Astrocyte (in vitro differentiated cells and primary cell): ENCODE results near the gene SNCB. TPM values are rescaled to one million over a fixed set of nuclear protein-coding genes. Genes with fewer than 3 reads are reported as not detected.

Source experiments
- DNase-seq: peaks from one replicate; pipeline ENCODE4 v3.0.0-alpha.2; 2010; ENCODE audit warnings: low read depth
- FAIRE-seq: peaks from 2 replicates; lab custom pipeline; 2011; peaks lifted over from hg19 to GRCh38; lab: Jason Lieb, UNC
- H2AFZ ChIP-seq: 2 replicates; pipeline ENCODE4 v1.6.0; 2012; ENCODE audit warnings: low read depth, low read length, inconsistent platforms
- H3K27ac ChIP-seq: 2 replicates; pipeline ENCODE4 v1.5.1; 2011; ENCODE audit warnings: low read depth, low read length, inconsistent platforms
- H3K27me3 ChIP-seq: 2 replicates; pipeline ENCODE4 v1.6.0; 2011; ENCODE audit warnings: low read length, inconsistent platforms; ENCODE audit not compliant: insufficient read depth
- H3K36me3 ChIP-seq: 2 replicates; pipeline ENCODE4 v1.5.1; 2011; ENCODE audit warnings: low read length, inconsistent platforms; ENCODE audit not compliant: insufficient read depth
- H3K4me1 ChIP-seq: 2 replicates; pipeline ENCODE4 v1.5.1; 2011; ENCODE audit warnings: low read length, inconsistent platforms; ENCODE audit not compliant: insufficient read depth
- H3K4me2 ChIP-seq: 2 replicates; pipeline ENCODE4 v1.6.0; 2012; ENCODE audit warnings: low read length, inconsistent platforms
- H3K4me3 ChIP-seq: 2 replicates; pipeline ENCODE4 v1.5.1; 2011; ENCODE audit warnings: low read depth, mild to moderate bottlenecking, low read length, inconsistent platforms; ENCODE audit not compliant: insufficient read depth
- H3K79me2 ChIP-seq: 2 replicates; pipeline ENCODE4 v1.6.0; 2012; ENCODE audit warnings: mild to moderate bottlenecking, low read length, inconsistent platforms; ENCODE audit not compliant: insufficient read depth
- H3K9ac ChIP-seq: 2 replicates; pipeline ENCODE4 v1.6.0; 2012; ENCODE audit warnings: mild to moderate bottlenecking, low read length, inconsistent platforms
- H3K9me3 ChIP-seq: 2 replicates; pipeline ENCODE4 v1.5.1; 2012; ENCODE audit warnings: low read depth, mild to moderate bottlenecking, low read length, inconsistent platforms; ENCODE audit not compliant: insufficient read depth
- H4K20me1 ChIP-seq: 2 replicates; pipeline ENCODE4 v1.6.0; 2012; ENCODE audit warnings: low read length, inconsistent platforms; ENCODE audit not compliant: insufficient read depth
- H3K27ac Mint-ChIP-seq: one replicate; pipeline ENCODE4 v1.8.0; 2021; ENCODE audit warnings: mild to moderate bottlenecking, mixed read lengths; ENCODE audit not compliant: unreplicated experiment
- H3K27me3 Mint-ChIP-seq: one replicate; pipeline ENCODE4 v1.8.0; 2021; ENCODE audit warnings: low read depth, mixed read lengths; ENCODE audit not compliant: unreplicated experiment
- H3K36me3 Mint-ChIP-seq: one replicate; pipeline ENCODE4 v1.8.0; 2021; ENCODE audit warnings: low read depth, mixed read lengths; ENCODE audit not compliant: unreplicated experiment
- H3K4me1 Mint-ChIP-seq: one replicate; pipeline ENCODE4 v1.8.0; 2021; ENCODE audit warnings: low read depth, mixed read lengths; ENCODE audit not compliant: unreplicated experiment
- H3K4me3 Mint-ChIP-seq: one replicate; pipeline ENCODE4 v1.8.0; 2021; ENCODE audit warnings: mild to moderate bottlenecking, moderate library complexity, mixed read lengths; ENCODE audit not compliant: unreplicated experiment
- H3K9me3 Mint-ChIP-seq: one replicate; pipeline ENCODE4 v1.8.0; 2021; ENCODE audit warnings: mild to moderate bottlenecking, mixed read lengths; ENCODE audit not compliant: unreplicated experiment
- EZH2 ChIP-seq: IDR thresholded peaks from 2 replicates; pipeline ENCODE4 v1.6.1; 2012; ENCODE audit warnings: mild to moderate bottlenecking, low read length, inconsistent platforms; ENCODE audit not compliant: insufficient read depth
- total RNA-seq: library from RNA; stranded (reverse); gene quantifications from 2 replicates; pipeline ENCODE4 v1.2.1, GENCODE V29; 2021
- TF ChIP-seq, protein P1 (sequence below): IDR thresholded peaks from 2 replicates; pipeline ENCODE4 v1.5.1; 2011; ENCODE audit warnings: low read depth, mild to moderate bottlenecking, inconsistent platforms, low read length, moderate library complexity; ENCODE audit not compliant: insufficient read depth

Gene SNCB
- total RNA-seq, 1 donor from 2014 or later = 3.4 TPM

GRCh38 chr5:176630681-176631222 is 418 bp upstream of the SNCB start:
- Mint-ChIP-seq H3K4me1 (peaks cover 21% of the 10 kb centered on the region), H3K36me3 (peaks cover 3% of the 10 kb centered on the region), H3K27me3 (peaks cover 65% of the 10 kb centered on the region), H3K27ac (no peak overlapping the region), H3K9me3 (peaks cover 3% of the 10 kb centered on the region), H3K4me3 (peak overlapping the region; percentile 75)
- H3K4me3 ChIP-seq = peak overlapping the region; percentile 49
- H3K36me3 ChIP-seq = no peaks in the 10 kb centered on the region
- DNase-seq (no peak), FAIRE-seq (no peak)
- H3K4me2 ChIP-seq = peak overlapping the region; percentile 89
- H3K27ac ChIP-seq = no peak overlapping the region
- peaks cover 53% of the 10 kb centered on the region for H3K27me3 ChIP-seq
- TF ChIP-seq, protein P1, sequence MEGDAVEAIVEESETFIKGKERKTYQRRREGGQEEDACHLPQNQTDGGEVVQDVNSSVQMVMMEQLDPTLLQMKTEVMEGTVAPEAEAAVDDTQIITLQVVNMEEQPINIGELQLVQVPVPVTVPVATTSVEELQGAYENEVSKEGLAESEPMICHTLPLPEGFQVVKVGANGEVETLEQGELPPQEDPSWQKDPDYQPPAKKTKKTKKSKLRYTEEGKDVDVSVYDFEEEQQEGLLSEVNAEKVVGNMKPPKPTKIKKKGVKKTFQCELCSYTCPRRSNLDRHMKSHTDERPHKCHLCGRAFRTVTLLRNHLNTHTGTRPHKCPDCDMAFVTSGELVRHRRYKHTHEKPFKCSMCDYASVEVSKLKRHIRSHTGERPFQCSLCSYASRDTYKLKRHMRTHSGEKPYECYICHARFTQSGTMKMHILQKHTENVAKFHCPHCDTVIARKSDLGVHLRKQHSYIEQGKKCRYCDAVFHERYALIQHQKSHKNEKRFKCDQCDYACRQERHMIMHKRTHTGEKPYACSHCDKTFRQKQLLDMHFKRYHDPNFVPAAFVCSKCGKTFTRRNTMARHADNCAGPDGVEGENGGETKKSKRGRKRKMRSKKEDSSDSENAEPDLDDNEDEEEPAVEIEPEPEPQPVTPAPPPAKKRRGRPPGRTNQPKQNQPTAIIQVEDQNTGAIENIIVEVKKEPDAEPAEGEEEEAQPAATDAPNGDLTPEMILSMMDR = no peak
- H4K20me1 ChIP-seq = peaks cover 3% of the 10 kb centered on the region
- H3K79me2 ChIP-seq = no peaks in the 10 kb centered on the region
- peak overlapping the region; percentile 52 for H3K9ac ChIP-seq
- no peaks in the 10 kb centered on the region for H3K9me3 ChIP-seq
- peaks cover 10% of the 10 kb centered on the region for H3K4me1 ChIP-seq
- peak overlapping the region; percentile 76 for H2AFZ ChIP-seq

DNA sequence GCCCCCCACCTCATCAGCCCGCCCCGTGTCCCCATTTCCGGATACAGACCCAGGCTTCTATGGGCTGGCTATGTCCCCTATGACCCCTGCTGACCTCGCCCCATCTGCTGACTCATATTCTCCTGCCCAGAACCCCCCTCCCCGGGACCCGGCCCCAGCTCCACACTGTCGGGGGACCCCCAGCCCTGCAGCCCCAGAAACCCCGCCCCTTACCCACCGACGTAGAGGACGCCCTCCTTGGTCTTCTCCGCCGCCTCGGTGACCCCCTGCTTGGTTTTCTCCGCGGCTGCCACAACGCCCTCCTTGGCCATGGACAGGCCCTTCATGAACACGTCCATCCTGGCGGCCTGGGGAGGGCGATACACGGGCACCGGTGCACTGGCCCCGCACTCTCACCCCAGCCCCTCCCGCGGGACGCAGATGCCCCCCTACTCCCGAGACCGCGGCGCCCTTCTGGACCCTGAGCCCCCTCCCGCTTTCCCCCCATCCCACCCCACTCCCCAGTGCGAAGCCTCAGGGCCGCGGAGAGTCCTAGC is 949 bp downstream of the SNCB start:
- FAIRE-seq (no peak), DNase-seq (no peak)
- Histone ChIP-seq H3K4me2 (peak overlapping the region; percentile 89), H3K27ac (no peak overlapping the region), H2AFZ (no peak overlapping the region), H3K79me2 (no peaks in the 10 kb centered on the region), H3K9me3 (no peaks in the 10 kb centered on the region), H3K36me3 (no peaks in the 10 kb centered on the region), H4K20me1 (peaks cover 3% of the 10 kb centered on the region), H3K27me3 (peaks cover 55% of the 10 kb centered on the region), H3K4me3 (no peak overlapping the region), H3K9ac (no peak overlapping the region), H3K4me1 (peaks cover 10% of the 10 kb centered on the region)
- peaks cover 4% of the 10 kb centered on the region for H3K36me3 Mint-ChIP-seq
- peak overlapping the region; percentile 75 for H3K4me3 Mint-ChIP-seq
- H3K27ac Mint-ChIP-seq = no peak overlapping the region
- H3K27me3 Mint-ChIP-seq = peaks cover 66% of the 10 kb centered on the region
- TF ChIP-seq, protein P1 = no peak
- no peak for TF ChIP-seq EZH2
- no peaks in the 10 kb centered on the region for H3K9me3 Mint-ChIP-seq
- H3K4me1 Mint-ChIP-seq = peaks cover 21% of the 10 kb centered on the region
